GM12891 (cell line): ENCODE measurements around the gene AGFG1.

Experiments used
- PAX5 ChIP-seq: IDR thresholded peaks from 2 replicates; pipeline ENCODE4 v1.6.1; 2011; ENCODE audit warnings: low read length, moderate library complexity, mild to moderate bottlenecking; ENCODE audit not compliant: insufficient read depth, severe bottlenecking
- POLR2A ChIP-seq: IDR thresholded peaks from 2 replicates; pipeline ENCODE4 v1.6.1; 2011; ENCODE audit warnings: low read depth, low read length, control low read depth
- POLR2AphosphoS5 ChIP-seq: IDR thresholded peaks from 2 replicates; pipeline ENCODE4 v1.6.1; 2011; ENCODE audit warnings: low read depth, low read length, control low read depth
- POU2F2 ChIP-seq: IDR thresholded peaks from 2 replicates; pipeline ENCODE4 v1.6.1; 2011; ENCODE audit warnings: low read depth, mild to moderate bottlenecking, control low read depth, low read length, moderate library complexity
- SPI1 ChIP-seq: IDR thresholded peaks from 2 replicates; pipeline ENCODE4 v1.6.1; 2011; ENCODE audit warnings: low read depth, low read length, control low read depth
- TAF1 ChIP-seq: IDR thresholded peaks from 2 replicates; pipeline ENCODE4 v1.6.1; 2011; ENCODE audit warnings: low read depth, low read length, control low read depth

DNA sequence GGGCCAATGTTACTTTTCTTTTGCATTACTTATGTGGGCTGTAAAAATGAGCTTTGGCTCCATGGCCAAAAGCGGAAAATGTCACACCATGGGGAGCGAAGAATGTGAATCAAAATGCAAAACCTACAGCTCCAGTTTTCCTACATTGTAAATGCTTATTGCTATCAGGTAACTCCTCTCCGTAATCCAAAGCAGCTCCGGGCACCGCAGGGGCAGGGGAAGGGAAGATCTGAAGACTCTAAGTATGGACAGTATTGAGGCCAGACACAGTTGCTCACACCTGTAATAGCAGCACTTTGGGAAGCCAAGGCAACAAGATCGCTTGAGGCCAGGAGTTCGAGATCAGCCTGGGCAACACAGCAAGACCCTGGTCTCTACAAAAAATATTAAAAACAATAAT is 7.1 kb upstream of the AGFG1 start:
- TF ChIP-seq POLR2AphosphoS5 (no peak), POLR2A (no peak), TAF1 (no peak), SPI1 (no peak), POU2F2 (no peak), PAX5 (no peak)
